Activated CD8-positive, alpha-beta T cell treated with anti-CD3 and anti-CD28 coated beads, Interleukin-2, amount 10 ng/mL, durations not matched to agents 7 days and 5 days (primary cell): ENCODE measurements around the gene ECHDC3. TPM values are rescaled to one million over a fixed set of nuclear protein-coding genes. Genes with fewer than 3 reads are reported as not detected.

Experiments used
- ATAC-seq: fragments of 150-1000 bp; cut with Tn5 transposase; one replicate; pipeline ENCODE4 v1.10.0; 2021; ENCODE audit warnings: moderate library complexity
- CTCF ChIA-PET: fragments of 350-600 bp; sonication (Branson Sonifier 250); formaldehyde crosslinking; loops from one replicate; lab custom pipeline; 2021; ENCODE audit warnings: antibody characterized with exemption; lab: Charles Lee
- POLR2A ChIA-PET: fragments of 350-600 bp; sonication (Branson Sonifier 250); formaldehyde crosslinking; loops from one replicate; lab custom pipeline; 2021; ENCODE audit warnings: antibody characterized with exemption; lab: Charles Lee
- DNase-seq: peaks from one replicate; pipeline ENCODE4 v3.0.0-alpha.2; 2020
- H3K27ac Mint-ChIP-seq: one replicate; pipeline ENCODE4 v1.8.0; 2021; ENCODE audit warnings: mild to moderate bottlenecking, mixed read lengths
- H3K27me3 Mint-ChIP-seq: one replicate; pipeline ENCODE4 v1.8.0; 2021; ENCODE audit warnings: low read depth, mixed read lengths
- H3K36me3 Mint-ChIP-seq: one replicate; pipeline ENCODE4 v1.8.0; 2021; ENCODE audit warnings: low read depth, mixed read lengths
- H3K4me1 Mint-ChIP-seq: one replicate; pipeline ENCODE4 v1.8.0; 2021; ENCODE audit warnings: low read depth, mixed read lengths
- H3K4me3 Mint-ChIP-seq: one replicate; pipeline ENCODE4 v1.8.0; 2021; ENCODE audit warnings: mild to moderate bottlenecking, mixed read lengths
- H3K9me3 Mint-ChIP-seq: one replicate; pipeline ENCODE4 v1.8.0; 2022; ENCODE audit warnings: mixed read lengths; ENCODE audit not compliant: insufficient read depth
- total RNA-seq, 2 experiments: library from RNA; stranded (reverse); gene quantifications; one replicate each; pipeline ENCODE4 v1.2.3, GENCODE V29; 2021

The ECHDC3 gene
- total RNA-seq, 2 experiments from 2014 or later, result 1.2 to 1.4 TPM

- POLR2A ChIA-PET, result no interaction called here
- ATAC-seq, result no peak
Observed at GRCh38 chr10:11804336-11804735, 62.2 kb downstream of the ECHDC3 start.

GRCh38 chr10:11805792-11806191 is 63.6 kb downstream of the ECHDC3 start:
- ATAC-seq, result no peak
- ChIA-PET POLR2A (no interaction called here), CTCF (interaction anchor here (1.3 kb wide), 1 partner anchor 23 kb away, joined by 3 read pairs; no protein-coding TSS in a partner anchor)
- Mint-ChIP-seq H3K36me3 (no peaks in the 10 kb centered on the region), H3K4me3 (no peak overlapping the region), H3K27ac (no peak overlapping the region), H3K4me1 (no peaks in the 10 kb centered on the region), H3K27me3 (no peaks in the 10 kb centered on the region), H3K9me3 (no peaks in the 10 kb centered on the region)
- no peak for DNase-seq

More at GRCh38 chr10:11804336-11804735, 62.2 kb downstream of the ECHDC3 start:
- no peaks in the 10 kb centered on the region for H3K4me1 Mint-ChIP-seq
- no peaks in the 10 kb centered on the region for H3K36me3 Mint-ChIP-seq
- H3K9me3 Mint-ChIP-seq, result no peaks in the 10 kb centered on the region
- DNase-seq, result no peak
- CTCF ChIA-PET, result interaction anchor here (1.1 kb wide), 1 partner anchor 16 kb away, joined by 7 read pairs; no protein-coding TSS in a partner anchor
- no peaks in the 10 kb centered on the region for H3K27me3 Mint-ChIP-seq
- H3K4me3 Mint-ChIP-seq, result no peak overlapping the region
- no peak overlapping the region for H3K27ac Mint-ChIP-seq

DNA sequence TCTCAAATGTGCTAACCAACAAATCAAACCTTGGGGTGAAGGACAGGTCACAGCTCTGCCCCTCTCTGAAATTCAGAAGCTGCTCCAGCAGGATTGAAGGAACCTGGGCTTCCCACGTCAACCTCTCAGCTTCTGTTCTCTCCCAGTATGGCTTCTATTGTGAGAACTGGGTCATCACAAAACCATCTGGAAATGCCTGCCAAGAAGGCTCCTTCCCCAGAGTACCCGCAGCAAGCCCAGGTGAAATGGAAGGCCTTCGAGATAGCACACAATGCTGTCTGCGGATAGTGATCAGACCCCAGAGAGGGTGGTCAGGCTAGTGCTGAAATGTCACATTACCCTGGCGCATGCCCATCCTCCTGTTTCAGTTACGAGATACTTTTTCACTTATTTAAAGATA is 64.5 kb downstream of the ECHDC3 start:
- CTCF ChIA-PET, result interaction anchor here (1.3 kb wide), 1 partner anchor 24 kb away, joined by 3 read pairs; no protein-coding TSS in a partner anchor
- POLR2A ChIA-PET, result no interaction called here
- Mint-ChIP-seq H3K27ac (no peak overlapping the region), H3K9me3 (no peaks in the 10 kb centered on the region), H3K4me3 (no peak overlapping the region), H3K27me3 (no peaks in the 10 kb centered on the region), H3K36me3 (no peaks in the 10 kb centered on the region), H3K4me1 (no peaks in the 10 kb centered on the region)
- DNase-seq (no peak), ATAC-seq (no peak)

DNA sequence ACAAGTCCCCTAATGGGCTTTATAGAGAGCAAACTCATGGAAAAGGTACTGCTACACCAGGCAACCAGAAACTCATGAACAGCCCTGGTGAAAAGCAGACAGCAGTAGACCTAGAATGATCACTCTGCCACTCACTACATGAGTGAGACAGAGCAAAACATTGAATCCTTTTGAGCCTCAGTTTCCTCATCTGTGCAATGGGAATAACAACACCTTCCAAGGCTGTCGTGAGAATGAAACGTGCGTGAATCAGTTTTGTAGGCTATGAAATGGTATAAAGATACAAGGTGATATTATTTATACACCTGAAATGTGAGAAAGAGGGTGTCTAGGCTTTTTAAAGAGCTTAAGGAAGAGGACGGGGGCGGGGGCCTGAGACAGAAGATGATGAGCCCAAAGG is 66.6 kb downstream of the ECHDC3 start:
- POLR2A ChIA-PET, result no interaction called here
- Mint-ChIP-seq H3K9me3 (no peaks in the 10 kb centered on the region), H3K36me3 (no peaks in the 10 kb centered on the region), H3K27ac (no peak overlapping the region), H3K4me1 (no peaks in the 10 kb centered on the region), H3K27me3 (no peaks in the 10 kb centered on the region), H3K4me3 (no peak overlapping the region)
- CTCF ChIA-PET, result no interaction called here
- DNase-seq (no peak), ATAC-seq (no peak)

GRCh38 chr10:11810313-11810766 is 68.2 kb downstream of the ECHDC3 start:
- Mint-ChIP-seq H3K9me3 (no peaks in the 10 kb centered on the region), H3K4me1 (no peaks in the 10 kb centered on the region), H3K27ac (no peak overlapping the region), H3K27me3 (no peaks in the 10 kb centered on the region), H3K36me3 (no peaks in the 10 kb centered on the region), H3K4me3 (no peak overlapping the region)
- ChIA-PET POLR2A (no interaction called here), CTCF (interaction anchor here (0.6 to 1.1 kb wide), 2 partner anchors 9 to 223 kb away, joined by 3 read pairs; no protein-coding TSS in a partner anchor)
- no peak for ATAC-seq
- no peak for DNase-seq

- POLR2A ChIA-PET, result no interaction called here
- no peak overlapping the region for H3K27ac Mint-ChIP-seq
- H3K36me3 Mint-ChIP-seq, result no peaks in the 10 kb centered on the region
- CTCF ChIA-PET, result interaction anchor here (1.1 kb wide), 1 partner anchor 8 kb away, joined by 3 read pairs; no protein-coding TSS in a partner anchor
- H3K4me3 Mint-ChIP-seq, result no peak overlapping the region
- H3K9me3 Mint-ChIP-seq, result no peaks in the 10 kb centered on the region
- ATAC-seq (no peak), DNase-seq (no peak)
- no peaks in the 10 kb centered on the region for H3K27me3 Mint-ChIP-seq
- no peaks in the 10 kb centered on the region for H3K4me1 Mint-ChIP-seq
Observed at GRCh38 chr10:11810973-11811372, 68.8 kb downstream of the ECHDC3 start.

- Mint-ChIP-seq H3K9me3 (no peaks in the 10 kb centered on the region), H3K27ac (no peak overlapping the region), H3K4me1 (no peaks in the 10 kb centered on the region), H3K4me3 (no peak overlapping the region), H3K27me3 (no peaks in the 10 kb centered on the region), H3K36me3 (no peaks in the 10 kb centered on the region)
- ATAC-seq (no peak), DNase-seq (no peak)
- ChIA-PET CTCF (interaction anchor here (0.7 to 1.7 kb wide), 2 partner anchors 30 to 31 kb away, joined by 3 to 7 read pairs; no protein-coding TSS in a partner anchor), POLR2A (no interaction called here)
Observed at GRCh38 chr10:11813177-11813576, 71.0 kb downstream of the ECHDC3 start.

Other genes with a start within 250 kb of the ECHDC3 start
- 1 to 10 TPM; 1.6 to 2.0 TPM for gene USP6NL, start 130.7 kb upstream of the ECHDC3 start, total RNA-seq
- under 1 TPM; 0.29 to 0.74 TPM for gene PROSER2, start 81.0 kb downstream of the ECHDC3 start, total RNA-seq